AG04449 (cell line): ENCODE results near the gene CTXND2.
"Not testable (repeated sequence)": the region's sequence is repeated elsewhere in the genome, so short reads cannot be mapped to it uniquely, and the experiment has no call there.

ENCODE experiments used
- CTCF ChIA-PET: fragments of 350-600 bp; formaldehyde crosslinking; extraction: SDS; loops from one replicate; lab custom pipeline; 2021; ENCODE audit warnings: antibody characterized with exemption; lab: Yijun Ruan, JAX
- POLR2A ChIA-PET: fragments of 400-600, 350-600 bp; formaldehyde crosslinking; extraction: SDS; loops from one replicate; lab custom pipeline; 2020; ENCODE audit warnings: antibody characterized with exemption, inconsistent platforms; lab: Yijun Ruan, JAX
- DNase-seq: peaks from one replicate; pipeline ENCODE4 v3.0.0-alpha.2; 2010; ENCODE audit warnings: low read depth, low spot score
- H3K4me3 ChIP-seq: 2 replicates; pipeline ENCODE4 v1.5.1; 2011; ENCODE audit warnings: low read depth, mild to moderate bottlenecking, control low read depth, low read length
- CTCF ChIP-seq: IDR thresholded peaks from one replicate; pipeline ENCODE4 v1.5.1; 2011; ENCODE audit warnings: mild to moderate bottlenecking, moderate library complexity, low read length, control low read depth, inconsistent platforms; ENCODE audit not compliant: insufficient read depth; ENCODE audit errors: missing control alignments

Gene CTXND2

GRCh38 chr1:150926097-150926741 is 39.3 kb downstream of the CTXND2 start, which contains the start of gene SETDB1:
TSS of gene SETDB1 (plus strand) at chr1:150926363. CDS start at chr1:150927715, 1,352 bp downstream.
- ChIA-PET CTCF (interaction anchor here (0.5 to 2.0 kb wide), 6 partner anchors 14 to 101 kb away, joined by 3 to 6 read pairs (median 4); no protein-coding TSS in a partner anchor), POLR2A (no interaction called here)
- peak within 1 kb of the TSS; percentile 96 for H3K4me3 ChIP-seq
- DNase-seq, result peak; percentile 61
- TF ChIP-seq CTCF, result peak; percentile 24

- no peak for DNase-seq
- no peak overlapping the region for H3K4me3 ChIP-seq
- POLR2A ChIA-PET, result no interaction called here
- CTCF ChIA-PET, result no interaction called here
- no peak for TF ChIP-seq CTCF
Observed at GRCh38 chr1:150927624-150928023, 40.7 kb downstream of the CTXND2 start.

- H3K4me3 ChIP-seq, result no peak overlapping the region
- no peak for DNase-seq
- POLR2A ChIA-PET, result no interaction called here
- CTCF ChIA-PET, result no interaction called here
- no peak for TF ChIP-seq CTCF
Observed at GRCh38 chr1:150928286-150928685, 41.4 kb downstream of the CTXND2 start.

GRCh38 chr1:150928775-150929174 is 41.8 kb downstream of the CTXND2 start:
- CTCF ChIA-PET, POLR2A ChIA-PET, DNase-seq, H3K4me3 ChIP-seq: not testable (repeated sequence)

GRCh38 chr1:150931773-150932172 is 44.8 kb downstream of the CTXND2 start:
- ChIA-PET POLR2A (interaction anchor here (0.9 kb wide), 1 partner anchor 34 kb away, joined by 7 read pairs; no protein-coding TSS in a partner anchor), CTCF (interaction anchor here (1.0 kb wide), 1 partner anchor 9 kb away, joined by 4 read pairs; no protein-coding TSS in a partner anchor)
- no peak for TF ChIP-seq CTCF
- H3K4me3 ChIP-seq, result no peak overlapping the region
- DNase-seq, result no peak

GRCh38 chr1:150944856-150945255 is 57.9 kb downstream of the CTXND2 start:
- POLR2A ChIA-PET, result interaction anchor here (0.6 kb wide), 1 partner anchor 16 kb away, joined by 3 read pairs; no protein-coding TSS in a partner anchor
- CTCF ChIA-PET, result no interaction called here
- no peak overlapping the region for H3K4me3 ChIP-seq
- TF ChIP-seq CTCF, result no peak
- no peak for DNase-seq
